ENCODE data around the gene MRGPRE.

MRGPRE gene

GRCh38 chr11:3226846-3227567 lies 5.2 kb downstream of the MRGPRE start:
- DNase-seq = no peak

GRCh38 chr11:3225826-3226750 lies 6.1 kb downstream of the MRGPRE start:
- DNase-seq = no peak

- no peak for DNase-seq
Measured at GRCh38 chr11:3225159-3225758, 7.0 kb downstream of the MRGPRE start.

GRCh38 chr11:3224401-3225057 lies 7.7 kb downstream of the MRGPRE start:
- no peak for DNase-seq

GRCh38 chr11:3223932-3224381 lies 8.3 kb downstream of the MRGPRE start:
- no peak for DNase-seq

GRCh38 chr11:3222941-3223915 lies 9.0 kb downstream of the MRGPRE start:
- no peak for DNase-seq

GRCh38 chr11:3222003-3222855 lies 10.0 kb downstream of the MRGPRE start:
- no peak for DNase-seq

GRCh38 chr11:3221408-3222002 lies 10.7 kb downstream of the MRGPRE start:
- no peak for DNase-seq

GRCh38 chr11:3220521-3221407 lies 11.5 kb downstream of the MRGPRE start:
- DNase-seq = no peak

- no peak for DNase-seq
Measured at GRCh38 chr11:3220101-3220500, 12.1 kb downstream of the MRGPRE start.

GRCh38 chr11:3219281-3219892 lies 12.8 kb downstream of the MRGPRE start:
- no peak for DNase-seq

GRCh38 chr11:3218483-3219280 lies 13.5 kb downstream of the MRGPRE start, which contains the start of gene MRGPRG:
MRGPRG (minus strand) TSS chr11:3218813; CDS start chr11:3218813, 0 bp downstream.
- no peak for DNase-seq

- DNase-seq = no peak
Measured at GRCh38 chr11:3217818-3218482, 14.3 kb downstream of the MRGPRE start.

GRCh38 chr11:3216027-3216525 lies 16.1 kb downstream of the MRGPRE start:
- no peak for DNase-seq

GRCh38 chr11:3215346-3216026 lies 16.7 kb downstream of the MRGPRE start:
- DNase-seq = no peak

- DNase-seq = no peak
Measured at GRCh38 chr11:3214420-3214699, 17.9 kb downstream of the MRGPRE start.

All from CD4-positive, alpha-beta T cell treated with Interleukin-17A for 4 hours (primary cell).